GM19035 (cell line): ENCODE data around the gene SUZ12.
"Not testable (repeated sequence)": the region's sequence is repeated elsewhere in the genome, so short reads cannot be mapped to it uniquely, and the experiment has no call there.

Source experiments
- ATAC-seq: cut with Tn5 transposase; IDR thresholded peaks from one replicate; pipeline ENCODE4 v1.9.1; 2021; ENCODE audit not compliant: unreplicated experiment

The SUZ12 gene

DNA sequence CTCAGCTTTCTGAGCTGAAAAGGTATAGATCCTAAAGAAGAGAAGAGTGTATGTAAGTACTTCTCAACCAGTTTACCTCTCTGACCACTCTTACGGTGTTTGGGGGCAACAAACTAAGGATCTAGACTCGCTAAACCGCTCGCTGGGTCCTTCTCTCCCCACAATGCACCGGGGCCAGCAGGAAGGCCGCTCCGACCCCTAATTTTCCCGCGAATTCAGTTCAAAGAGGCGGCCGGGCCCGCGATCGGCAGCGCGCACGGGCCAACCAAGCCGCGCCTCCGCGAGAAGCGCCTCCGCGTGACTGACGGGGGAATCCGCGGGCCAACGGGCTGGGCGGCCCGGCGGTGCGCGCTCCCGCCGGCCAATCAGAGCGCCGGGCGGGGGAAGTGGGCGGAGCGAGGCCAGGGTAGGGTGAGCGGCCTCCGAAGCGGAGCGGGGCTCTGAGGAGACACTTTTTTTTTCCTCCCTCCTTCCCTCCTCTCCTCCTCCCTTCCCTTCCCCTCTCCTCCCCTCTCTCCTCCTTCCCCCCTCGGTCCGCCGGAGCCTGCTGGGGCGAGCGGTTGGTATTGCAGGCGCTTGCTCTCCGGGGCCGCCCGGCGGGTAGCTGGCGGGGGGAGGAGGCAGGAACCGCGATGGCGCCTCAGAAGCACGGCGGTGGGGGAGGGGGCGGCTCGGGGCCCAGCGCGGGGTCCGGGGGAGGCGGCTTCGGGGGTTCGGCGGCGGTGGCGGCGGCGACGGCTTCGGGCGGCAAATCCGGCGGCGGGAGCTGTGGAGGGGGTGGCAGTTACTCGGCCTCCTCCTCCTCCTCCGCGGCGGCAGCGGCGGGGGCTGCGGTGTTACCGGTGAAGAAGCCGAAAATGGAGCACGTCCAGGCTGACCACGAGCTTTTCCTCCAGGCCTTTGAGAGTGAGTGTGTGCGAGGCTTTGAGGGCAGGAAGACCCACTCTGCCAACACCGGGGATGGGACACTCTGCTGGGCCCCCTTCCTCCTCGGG lies at the start of gene SUZ12:
SUZ12 (plus strand) TSS at position 393 of the 995 bp plus-strand sequence; CDS start at position 633, 240 bp downstream.
- ATAC-seq: peak; percentile 97

DNA sequence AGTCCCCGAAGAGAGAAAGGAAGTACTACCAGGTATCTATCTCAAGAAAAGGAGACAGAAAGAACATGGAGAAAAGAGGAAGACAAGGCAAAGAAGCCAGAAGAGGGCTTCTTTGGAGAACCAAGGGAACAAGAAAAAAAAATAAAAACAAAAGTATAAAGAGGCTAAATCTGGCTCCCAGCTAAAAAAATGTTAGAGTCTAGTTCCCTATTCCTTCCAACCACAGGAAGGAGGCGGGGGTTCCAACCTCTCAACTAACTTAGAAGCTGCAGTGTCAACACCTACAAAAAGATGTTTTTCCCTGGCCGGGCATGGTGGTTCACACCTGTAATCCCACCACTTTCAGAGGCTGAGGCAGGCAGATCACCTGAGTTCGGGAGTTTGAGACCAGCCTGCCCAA lies 48.7 kb upstream of the SUZ12 start:
- ATAC-seq: no peak

DNA sequence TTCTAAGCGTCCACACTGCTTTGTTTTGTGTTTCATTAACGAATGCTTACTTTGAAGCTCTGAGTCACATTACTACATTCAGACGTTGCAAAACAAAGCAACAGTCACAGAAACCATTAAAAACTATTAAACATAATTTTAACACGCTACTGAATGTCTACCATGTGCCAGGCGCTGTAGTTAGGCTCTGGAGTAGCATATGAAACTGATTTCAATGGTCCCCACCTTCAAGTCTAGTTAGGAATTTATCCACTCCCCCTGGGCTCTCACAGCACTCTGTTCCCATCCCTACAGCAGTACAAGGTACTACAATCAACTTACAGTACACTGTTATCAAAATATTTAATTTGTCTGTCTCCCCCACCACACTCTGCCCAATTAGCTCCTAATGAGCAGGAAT lies 35.9 kb upstream of the SUZ12 start:
- ATAC-seq: no peak

DNA sequence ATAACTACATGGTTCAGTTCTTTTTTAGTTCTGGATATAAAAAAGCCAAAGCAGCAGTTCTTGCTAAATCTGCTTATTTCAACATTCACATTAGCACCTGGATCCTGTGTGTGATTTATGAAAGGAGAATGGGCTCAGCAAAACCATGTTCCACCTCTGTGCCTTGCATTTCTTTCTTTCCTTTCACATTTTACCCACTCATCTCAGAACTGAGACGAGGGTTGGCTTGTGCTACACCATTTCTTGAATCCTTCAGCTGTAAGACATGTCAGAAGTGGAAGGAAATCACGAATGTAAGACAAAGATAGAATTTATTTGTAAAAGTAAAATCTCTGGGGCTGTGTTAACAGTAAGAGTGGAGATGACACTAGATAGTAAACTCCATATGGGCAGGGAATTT lies 34.1 kb upstream of the SUZ12 start:
- no peak for ATAC-seq

DNA sequence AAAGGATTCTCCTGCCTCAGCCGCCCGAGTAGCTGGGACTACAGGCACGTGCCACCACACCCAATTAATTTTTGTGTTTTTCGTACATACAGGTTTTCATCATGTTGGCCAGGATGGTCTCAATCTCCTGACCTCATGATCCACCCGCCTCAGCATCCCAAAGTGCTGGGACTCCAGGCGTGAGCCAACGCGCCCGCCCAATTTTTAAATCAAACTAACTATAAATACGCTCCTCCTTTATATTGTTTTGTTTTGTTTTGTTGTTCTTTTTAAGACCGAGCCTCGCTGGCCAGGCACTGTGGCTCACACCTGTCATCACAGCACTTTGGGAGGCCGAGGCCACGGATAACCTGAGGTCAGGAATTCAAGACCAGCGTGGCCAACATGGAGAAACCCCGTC lies 33.4 kb upstream of the SUZ12 start:
- no peak for ATAC-seq

DNA sequence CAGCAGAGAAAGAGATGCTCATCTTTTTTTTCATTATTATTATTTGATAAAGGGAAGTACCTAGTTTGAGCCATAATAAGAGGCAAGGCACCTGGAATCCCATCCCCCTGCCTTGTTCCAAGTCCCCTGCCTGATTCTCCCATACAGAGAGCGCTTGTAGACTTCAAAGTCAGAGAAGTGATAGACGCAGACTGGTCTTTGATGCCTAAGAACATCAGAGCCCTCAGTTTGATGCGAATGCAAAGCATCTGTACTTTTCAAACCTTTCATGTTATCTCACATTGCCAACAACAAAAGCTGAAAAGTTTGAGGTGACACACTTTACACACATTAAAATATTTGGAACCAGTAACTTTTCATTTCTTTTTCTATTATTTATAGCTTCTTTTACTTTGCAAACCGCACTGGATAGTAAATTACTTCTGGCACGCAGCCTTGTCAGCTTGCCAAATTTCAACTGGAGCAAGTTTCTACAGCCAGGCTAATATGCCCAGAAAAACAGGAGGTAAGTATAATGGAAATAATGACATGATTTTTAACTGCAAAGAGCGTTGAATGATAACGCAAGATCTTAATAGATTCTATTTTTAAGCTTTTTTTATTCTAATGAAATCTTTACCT lies 29.4 kb upstream of the SUZ12 start:
- no peak for ATAC-seq

DNA sequence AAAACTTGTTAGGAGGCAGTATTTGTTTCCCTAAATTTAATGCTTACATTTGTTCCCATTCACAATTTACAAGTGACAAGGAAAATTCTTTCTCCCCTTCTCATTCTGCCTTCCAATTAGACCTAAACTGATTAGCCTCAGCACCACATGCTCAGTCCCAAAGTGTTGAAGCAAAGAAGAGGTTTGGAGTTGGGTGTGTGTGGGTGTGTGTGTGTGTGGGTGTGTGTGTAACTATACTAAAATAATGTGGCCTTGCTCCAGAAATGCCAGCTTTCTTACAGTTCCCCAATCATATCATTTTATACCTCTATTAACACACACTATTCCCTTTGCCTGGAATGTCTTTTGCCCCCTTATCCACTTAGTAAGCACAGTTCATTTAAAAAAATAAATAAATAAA lies 28.4 kb upstream of the SUZ12 start:
- no peak for ATAC-seq

DNA sequence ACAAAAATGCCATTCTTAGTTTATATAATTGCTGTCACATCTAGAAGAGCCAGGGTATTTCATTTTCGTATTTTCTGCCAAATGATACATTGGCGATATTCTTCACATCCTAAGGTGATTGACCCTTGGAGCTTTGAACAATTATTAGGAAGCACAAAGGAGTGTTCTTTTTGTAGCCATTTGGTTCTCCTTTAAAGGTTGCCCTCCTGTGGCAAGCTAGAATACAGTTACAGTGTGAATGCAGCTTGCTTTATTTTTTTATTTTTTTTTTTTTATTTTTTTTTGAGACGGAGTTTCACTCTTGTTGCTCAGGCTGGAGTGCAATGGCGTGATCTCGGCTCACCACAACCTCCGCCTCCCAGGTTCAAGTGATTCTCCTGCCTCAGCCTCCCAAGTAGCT lies 24.1 kb upstream of the SUZ12 start:
- ATAC-seq: not testable (repeated sequence)

DNA sequence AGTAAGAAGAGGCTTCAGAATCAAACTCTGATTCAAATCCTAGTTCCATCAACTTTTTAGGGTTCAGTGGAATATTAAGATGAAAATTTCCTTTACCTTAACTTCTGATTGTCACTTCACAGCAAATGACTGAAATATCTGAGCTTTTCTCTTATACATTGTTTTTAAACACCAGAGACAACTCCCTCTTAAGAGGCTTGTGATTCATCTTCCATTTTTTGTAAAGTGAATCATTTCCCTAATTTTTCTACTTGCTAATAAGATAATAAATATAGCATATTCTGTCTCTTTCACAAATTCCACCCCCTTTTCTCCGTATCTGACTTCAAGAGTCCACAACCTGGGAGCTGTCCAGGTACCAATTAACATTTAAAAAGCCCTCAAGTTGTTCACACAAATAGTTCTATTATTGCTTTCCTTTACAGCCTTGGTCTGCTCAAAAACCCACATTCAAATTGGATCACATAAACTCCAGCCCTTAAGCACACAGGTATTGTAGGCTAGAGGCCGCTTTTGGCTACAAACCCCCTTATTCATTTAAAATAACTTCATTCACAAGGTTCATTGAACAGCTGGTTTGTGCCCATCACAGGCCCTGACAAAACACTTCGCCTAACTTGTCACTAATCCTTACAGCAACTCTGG lies 21.2 kb upstream of the SUZ12 start:
- ATAC-seq: no peak

DNA sequence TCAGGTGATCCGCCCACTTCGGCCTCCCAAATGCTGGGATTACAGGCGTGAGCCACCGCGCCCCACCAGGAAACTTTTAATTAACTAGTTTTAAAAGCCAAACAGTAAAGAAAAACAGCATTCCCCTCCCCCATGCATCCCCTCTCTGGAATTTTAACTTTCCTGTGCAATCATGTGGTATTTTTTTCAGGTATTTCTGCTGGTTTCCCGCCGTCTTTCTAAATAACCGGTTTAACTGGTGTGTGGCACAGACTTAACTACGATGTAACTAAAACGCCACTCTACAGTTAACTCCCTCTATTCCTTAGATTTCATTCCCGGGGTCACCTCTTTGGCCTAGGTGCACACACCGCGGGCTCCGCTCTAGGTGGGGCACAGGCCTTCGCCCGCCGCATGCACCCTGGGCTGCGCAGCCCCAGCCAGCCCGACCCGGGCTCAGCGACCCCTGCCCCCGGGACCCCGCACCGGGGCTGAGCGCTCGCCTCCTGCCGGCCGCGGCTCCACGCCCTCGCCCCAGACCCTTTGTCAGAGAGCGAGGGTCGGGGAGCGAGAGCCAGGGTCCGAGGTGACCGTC lies 20.2 kb upstream of the SUZ12 start:
- no peak for ATAC-seq

DNA sequence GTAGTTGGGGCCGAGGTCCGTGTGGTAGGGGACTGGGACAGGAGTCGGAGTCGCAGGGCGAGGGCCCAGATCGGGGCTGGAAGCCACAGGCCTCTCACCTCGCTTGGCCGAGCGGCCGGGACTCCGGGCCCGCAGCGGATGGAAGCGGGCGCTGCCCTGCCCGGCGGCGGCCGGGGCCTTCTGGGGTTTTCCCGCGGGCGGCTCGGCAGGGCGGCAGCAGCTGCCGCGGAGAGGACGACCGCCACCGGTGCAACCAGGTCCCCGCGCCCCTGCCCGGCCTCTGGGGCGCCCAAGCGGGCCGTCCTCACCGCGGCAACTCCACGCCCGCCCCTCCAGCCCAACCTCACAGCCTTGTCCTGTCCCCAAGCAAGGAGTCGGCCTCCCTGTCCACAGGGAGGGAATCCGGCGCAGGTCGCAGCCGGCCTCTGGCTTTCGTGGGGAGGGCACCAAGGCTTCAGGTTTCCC lies 19.7 kb upstream of the SUZ12 start:
- ATAC-seq: no peak

DNA sequence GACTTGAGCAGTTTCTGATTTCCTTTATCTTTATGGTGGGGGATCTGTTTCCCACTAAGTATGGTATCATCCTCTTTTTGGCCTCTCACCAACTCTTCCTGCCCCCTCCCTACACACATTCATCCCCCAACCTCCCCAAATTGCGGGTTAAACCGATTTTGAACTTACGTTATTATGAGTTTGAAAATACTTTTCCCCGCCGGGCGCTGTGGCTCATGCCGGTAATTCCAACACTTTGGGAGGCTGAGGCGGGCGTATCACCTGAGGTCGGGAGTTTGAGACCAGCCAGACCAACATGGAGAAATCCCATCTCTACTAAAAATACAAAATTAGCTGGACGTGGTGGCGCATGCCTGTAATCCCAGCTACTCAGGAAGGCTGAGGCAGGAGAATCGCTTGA lies 19.1 kb upstream of the SUZ12 start:
- not testable (repeated sequence) for ATAC-seq

DNA sequence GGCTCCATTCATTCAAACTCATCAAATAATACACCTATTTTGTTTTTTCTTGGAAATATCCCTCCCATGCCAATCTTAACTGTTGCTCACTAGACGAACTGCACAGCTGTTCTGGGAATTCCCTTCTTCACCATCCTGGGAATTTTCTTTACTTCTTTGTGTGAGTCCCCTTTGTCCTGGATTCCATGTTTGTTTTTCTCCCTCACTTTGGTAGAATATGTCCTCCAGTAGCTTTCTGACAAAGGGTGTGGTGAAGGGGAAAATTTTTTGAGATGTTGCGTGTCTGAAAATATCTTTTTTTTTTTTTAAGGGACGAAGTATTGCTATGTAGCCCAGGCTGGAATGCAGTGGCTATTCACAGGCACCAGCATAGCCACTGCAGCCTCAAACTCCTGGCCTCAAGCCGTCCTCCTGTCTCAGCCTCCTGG lies 18.1 kb upstream of the SUZ12 start:
- ATAC-seq: no peak

DNA sequence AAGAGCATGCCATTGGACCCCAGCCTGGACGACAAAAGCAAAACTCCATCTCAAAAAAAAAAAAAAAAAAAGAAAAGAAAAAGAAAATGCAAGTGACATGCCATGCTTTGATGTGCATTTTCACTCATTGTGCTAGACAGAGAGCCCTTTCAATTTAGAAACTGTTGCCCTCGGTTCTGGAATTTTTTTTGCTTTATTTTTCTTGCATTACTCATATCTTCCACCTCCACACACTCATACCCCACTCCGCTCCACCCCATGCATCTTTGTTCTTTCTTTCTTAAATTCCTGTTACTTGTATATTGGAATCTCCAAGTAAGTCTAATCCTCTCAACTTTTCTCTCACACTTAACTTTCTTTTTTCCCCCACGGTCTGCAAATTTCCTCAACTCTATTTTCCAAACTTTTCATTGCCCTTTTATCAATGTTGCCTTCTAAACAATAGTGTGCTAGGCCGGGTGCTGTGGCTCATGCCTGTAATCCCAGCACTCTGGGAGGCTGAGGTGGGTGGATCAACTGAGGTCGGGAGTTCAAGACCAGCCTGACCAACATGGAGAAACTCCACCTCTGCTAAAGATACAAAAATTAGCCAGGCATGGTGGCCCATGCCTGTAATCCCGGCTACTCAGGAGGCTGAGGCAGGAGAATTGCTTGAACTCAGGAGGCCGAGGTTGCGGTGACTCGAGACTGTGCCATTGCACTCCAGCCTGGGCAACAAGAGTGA lies 16.8 kb upstream of the SUZ12 start:
- no peak for ATAC-seq

DNA sequence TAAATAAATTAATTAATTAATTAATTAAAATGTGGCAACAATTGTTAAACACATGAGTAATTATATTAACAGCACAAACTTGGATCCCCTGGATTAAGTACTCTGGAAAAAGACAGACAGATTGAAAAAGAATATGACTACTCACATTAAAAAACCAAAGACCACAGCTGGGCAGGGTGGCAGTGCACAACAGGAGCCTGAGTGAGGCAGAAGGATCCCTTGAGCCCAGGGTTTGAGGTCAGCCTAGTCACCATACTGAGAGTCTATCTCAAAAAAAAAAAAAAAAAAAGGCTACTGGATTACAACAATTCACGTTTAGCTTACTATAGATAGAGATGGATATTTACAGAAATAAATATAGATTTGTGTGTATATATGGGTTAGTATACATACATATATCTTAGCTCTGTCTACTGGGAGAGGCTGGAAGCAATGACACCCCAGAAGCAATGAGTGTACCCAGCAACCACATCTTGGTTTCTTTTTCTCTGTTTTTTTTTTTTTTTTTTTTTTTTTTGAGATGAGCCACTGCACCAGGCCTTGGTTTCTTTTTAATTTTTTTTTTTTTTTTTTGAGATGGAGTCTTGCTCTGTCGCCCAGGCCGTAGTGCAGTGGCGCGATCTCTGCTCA lies 10.6 kb upstream of the SUZ12 start:
- ATAC-seq: no peak

DNA sequence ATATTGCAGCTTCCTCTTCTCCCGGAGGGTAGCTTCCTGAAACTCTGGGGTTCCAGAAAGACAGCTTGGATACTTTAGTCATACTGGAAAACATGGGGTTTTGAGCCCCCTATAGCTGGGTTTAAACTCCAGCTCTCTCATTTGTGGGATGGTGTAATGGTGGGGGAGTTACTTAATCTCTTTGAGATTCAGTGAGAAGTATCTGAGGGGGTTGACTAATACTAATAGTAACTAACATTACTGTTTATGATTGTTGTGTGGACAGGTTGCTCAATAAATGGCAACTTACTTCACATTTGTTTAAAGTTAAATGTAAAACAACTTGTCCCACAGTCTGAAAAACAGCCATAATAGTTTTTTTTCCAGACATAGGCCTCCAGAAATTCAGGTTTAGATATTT lies 5.1 kb upstream of the SUZ12 start:
- no peak for ATAC-seq

DNA sequence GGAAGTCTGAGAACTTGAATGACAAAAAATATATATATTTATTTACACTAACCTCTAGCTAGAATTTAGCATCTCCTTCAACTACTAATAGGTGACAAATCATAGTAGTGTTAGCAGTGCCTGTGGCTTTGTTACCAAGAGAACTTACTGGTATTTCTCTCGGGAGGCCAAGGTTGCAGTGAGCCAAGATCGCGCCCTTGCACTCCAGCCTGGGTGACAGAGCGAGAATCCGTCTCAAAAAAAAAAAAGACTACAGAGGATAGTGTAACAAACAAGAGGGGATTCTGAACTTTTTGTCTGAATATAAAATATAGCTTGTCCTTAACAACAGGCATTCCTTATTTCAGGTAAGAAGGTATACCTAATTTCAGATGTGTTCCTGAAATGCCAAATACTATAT lies 1.3 kb upstream of the SUZ12 start:
- ATAC-seq: no peak

DNA sequence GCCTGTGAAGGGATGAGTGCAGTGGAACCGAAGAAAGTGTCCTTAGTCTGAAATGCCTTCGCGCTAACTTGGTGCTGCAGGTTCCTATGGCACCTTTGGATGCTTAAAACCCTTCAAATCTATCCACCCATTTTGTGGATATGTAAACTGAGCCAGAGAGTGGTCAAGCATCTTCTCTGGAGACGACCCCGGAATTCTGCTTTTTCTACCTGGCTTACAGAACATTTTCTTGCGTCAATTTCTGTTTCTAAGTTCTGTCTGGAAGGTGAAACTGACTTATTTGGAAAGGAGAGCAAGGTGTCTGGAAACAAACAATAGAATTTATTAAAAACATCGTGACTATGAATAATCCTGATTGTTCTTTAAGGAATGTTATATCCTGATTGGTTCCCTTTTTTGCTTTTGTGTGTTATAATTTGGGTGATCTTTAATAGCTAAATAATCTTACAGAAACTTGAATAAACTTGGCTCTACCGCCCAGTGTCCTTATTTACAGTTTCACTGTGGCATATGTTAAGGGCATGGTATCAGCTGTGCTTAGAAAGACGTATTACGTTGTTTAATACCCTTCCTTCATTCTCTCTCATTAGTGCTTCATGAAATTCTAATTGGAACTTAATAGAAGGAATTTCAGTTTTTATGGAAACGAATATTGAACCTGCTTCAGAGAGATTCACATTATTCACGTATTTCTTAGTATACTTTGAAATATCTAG lies 1.3 kb downstream of the SUZ12 start:
- ATAC-seq: not testable (repeated sequence)

DNA sequence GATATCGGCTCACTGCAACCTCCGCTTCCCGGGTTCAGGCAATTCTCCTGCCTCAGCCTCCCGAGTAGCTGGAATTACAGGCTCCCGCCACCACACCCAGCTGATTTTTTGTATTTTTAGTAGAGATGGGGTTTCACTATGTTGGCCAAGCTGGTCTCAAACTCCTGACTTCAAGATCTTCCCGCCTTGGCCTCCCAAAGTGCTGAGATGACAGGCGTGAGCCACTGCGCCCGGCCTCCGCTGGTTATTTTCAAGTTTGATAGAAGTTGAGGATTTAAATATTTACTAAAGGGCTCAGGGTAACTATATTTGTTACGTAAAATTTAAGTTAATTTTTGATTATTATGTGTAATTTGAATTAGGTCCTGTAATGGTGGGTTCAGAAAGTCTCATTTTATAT lies 5.1 kb downstream of the SUZ12 start:
- ATAC-seq: not testable (repeated sequence)

DNA sequence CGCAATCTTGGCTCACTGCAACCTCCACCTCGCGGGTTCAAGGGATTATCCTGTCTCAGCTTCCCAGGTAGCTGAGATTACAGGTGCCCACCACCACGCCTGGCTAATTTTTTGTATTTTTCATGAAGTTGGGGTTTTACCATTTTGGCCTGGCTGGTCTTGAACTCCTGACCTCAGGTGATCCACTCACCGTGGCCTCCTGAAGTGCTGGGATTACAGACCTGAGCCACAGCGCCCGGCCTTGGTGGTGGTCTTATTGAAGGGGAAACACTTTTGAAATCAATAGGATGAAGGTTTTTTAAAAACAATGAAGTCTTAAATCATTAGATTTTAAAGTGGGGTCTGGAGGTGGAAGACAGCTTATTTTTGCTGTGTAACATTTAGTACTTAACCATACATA lies 5.6 kb downstream of the SUZ12 start:
- ATAC-seq: not testable (repeated sequence)
